GM18861 (cell line): ENCODE results near the gene B4GALNT4.
"Not testable (repeated sequence)": the region's sequence is repeated elsewhere in the genome, so short reads cannot be mapped to it uniquely, and the experiment has no call there.

Source experiments
- ATAC-seq: cut with Tn5 transposase; IDR thresholded peaks from one replicate; pipeline ENCODE4 v1.9.1; 2021; ENCODE audit not compliant: unreplicated experiment

Gene B4GALNT4

DNA sequence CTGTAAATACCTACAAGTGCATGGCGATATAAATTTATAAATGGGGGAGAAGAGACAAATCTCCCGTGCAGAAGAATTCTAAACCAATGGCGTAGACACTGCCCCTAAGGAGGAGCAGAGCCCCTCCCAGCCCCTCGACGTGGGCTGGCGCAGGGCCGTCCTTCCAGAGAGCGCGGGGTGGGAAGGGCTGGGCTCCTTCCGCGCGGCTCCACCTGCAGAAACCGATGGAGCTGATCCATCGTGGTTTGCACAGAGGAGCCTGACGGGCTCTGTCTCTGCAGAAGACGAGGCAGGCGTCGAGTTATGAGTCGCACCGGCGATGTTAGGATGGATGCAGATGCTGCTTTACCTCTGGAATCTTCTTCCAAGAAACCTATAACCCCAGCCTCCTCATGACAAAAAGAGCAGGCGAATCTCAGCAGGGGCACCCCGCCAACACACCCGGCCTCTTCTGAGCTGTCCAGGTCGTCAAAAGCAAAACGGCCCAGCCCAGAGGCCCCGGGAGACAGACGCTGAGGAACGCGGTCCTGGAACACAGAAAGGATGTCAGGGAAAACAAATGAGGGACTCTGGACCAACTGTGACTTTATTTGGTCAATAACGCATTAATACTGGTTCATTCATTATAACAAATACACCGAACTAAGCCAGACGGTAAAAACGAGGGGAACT lies 11.0 kb upstream of the B4GALNT4 start:
- no peak for ATAC-seq

DNA sequence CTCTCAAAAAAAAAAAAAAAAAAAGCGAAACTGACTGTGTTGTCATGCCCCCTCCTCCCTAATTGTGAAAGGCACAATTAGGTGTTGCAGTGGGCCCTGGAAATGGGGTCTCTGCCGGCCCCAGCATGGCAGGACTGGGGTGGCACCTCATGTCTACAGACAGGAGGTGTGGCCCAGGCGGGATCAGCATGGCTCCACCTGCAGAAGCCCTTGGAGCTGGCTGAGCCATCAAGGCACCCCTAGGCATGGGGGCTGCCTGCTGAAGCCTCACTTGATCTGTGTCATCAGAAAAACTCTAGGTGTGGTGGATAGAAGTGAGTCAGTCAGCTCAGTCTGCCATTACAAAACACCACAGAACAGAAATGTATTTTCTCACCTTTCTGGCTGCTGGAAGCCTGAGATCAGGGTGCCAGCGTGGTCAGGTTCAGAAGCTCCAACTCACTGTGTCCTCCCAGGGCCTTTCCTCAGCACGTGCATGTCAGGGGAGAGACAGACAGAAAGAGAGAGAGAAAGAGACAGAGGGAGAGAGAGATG lies 10.1 kb upstream of the B4GALNT4 start:
- no peak for ATAC-seq

DNA sequence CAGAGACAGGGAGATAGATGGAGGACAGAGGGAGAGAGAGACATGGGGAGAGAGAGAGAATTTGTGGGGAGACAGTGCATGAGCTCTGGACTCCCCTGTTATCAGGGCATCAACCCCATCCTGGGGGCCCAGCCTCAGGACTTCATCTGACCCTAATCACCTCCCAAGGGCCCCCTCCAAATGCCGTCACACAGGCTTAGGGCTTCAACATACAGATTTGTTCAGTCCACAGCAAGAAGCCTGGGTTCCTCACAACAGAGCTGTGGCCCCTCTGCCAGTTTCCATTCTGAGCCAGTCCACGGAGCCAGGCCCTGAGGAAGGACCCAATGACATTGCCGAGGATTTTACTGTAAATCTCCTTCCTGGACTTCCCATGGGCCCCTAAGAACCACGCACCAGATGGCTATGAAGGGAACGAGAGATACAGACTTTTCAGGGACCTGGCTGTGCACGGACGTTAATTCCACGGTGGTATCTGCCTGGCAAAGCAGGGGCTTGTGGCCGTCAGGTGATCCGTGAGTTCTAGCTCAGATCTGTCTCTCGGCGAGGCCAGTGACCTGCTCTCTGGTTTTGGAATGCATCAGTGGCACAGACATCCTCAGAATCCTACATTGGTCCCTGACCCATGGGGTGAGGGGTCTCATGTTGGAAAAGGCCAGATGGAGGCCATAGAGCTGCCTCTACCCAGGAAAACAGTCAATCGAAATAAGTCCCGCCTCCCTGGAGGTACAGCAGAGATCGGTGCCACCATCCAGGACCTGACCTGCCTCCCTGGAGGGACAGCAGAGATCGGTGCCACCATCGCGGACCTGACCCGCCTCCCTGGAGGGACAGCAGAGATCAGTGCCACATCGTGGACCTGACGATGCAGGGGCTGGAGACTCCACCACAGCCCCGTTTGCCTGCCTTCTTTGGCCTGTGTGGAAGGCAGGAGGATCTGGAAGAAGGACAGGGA lies 8.7 kb upstream of the B4GALNT4 start:
- no peak for ATAC-seq

DNA sequence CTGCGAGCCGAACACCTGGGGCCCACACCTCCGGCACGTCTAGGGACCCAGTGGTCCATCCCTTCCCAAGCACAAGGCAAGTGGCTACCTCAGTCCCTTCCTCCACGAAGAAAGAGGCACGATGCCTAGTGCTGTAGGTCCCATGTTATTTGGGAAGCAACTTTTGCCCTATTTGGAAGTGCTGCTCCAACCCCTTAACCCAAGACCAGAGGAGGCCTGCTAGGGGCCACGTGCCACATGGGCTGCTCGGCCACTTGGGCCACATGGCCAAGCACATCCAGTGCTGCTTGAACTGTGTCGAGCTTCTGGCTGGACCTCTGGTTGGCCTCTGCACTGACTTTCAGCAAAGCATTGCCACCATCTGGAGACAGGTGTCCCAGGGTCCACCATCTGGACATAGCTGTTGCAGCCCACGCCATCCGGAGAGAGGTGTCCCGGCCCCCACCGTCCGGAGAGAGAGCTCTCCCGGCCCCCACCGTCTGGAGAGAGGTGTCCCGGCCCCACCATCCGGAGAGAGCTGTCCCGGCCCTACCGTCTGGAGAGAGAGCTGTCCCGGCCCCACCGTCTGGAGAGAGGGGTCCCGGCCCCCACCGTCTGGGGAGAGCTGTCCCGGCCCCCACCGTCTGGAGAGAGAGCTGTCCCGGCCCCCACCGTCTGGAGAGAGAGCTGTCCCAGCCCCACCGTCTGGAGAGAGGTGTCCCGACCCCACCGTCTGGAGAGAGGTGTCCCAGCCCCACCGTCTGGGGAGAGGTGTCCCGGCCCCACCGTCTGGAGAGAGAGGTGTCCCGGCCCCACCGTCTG lies 6.5 kb upstream of the B4GALNT4 start:
- ATAC-seq, result no peak

DNA sequence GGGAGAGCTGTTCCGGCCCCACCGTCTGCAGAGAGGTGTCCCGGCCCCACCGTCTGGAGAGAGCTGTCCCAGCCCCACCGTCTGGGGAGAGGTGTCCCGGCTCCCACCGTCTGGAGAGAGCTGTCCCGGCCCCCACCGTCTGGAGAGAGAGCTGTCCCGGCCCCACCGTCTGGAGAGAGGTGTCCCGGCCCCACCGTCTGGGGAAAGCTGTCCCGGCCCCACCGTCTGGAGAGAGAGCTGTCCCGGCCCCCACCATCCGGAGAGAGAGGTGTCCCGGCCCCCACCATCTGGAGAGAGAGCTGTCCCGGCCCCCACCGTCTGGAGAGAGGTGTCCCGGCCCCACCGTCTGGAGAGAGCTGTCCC lies 5.9 kb upstream of the B4GALNT4 start:
- not testable (repeated sequence) for ATAC-seq

DNA sequence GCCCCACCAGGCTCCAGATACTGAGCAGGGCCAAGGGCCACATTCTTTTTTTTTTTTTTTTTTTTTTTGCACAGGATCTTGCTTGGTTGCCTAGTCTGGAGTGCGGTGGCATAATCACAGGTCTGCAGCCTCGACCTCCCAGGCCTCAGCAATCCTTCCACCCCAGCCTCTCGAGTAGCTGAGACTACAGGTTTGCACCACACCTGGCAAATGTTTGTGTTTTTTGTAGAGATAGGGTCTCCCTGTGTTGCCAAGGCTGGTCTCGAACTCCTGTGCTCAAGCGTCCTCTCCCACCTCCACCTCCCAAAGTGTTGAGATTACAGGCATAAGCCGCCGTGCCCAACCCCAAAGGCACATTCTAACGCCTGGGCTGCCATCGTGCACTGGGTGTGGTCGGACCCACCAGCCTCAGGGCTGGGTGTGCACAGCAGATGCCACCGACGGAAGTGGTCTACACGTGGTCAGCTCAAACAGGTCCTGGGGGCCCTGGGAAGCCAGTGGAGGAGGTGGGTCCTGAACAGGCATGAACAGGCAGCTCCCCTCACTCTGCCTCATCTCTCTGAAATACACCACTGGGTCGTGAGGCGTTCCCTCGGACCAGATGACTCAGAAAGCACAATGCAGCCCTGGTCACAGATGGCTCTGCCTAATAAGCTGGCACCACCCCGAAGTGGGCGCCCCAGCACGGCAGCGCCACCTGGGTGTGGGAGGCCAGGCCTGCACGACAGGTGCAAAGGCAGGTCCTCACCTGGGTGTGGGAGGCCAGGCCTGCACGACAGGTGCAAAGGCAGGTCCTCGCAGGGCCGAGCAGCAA lies 5.1 kb upstream of the B4GALNT4 start:
- no peak for ATAC-seq

DNA sequence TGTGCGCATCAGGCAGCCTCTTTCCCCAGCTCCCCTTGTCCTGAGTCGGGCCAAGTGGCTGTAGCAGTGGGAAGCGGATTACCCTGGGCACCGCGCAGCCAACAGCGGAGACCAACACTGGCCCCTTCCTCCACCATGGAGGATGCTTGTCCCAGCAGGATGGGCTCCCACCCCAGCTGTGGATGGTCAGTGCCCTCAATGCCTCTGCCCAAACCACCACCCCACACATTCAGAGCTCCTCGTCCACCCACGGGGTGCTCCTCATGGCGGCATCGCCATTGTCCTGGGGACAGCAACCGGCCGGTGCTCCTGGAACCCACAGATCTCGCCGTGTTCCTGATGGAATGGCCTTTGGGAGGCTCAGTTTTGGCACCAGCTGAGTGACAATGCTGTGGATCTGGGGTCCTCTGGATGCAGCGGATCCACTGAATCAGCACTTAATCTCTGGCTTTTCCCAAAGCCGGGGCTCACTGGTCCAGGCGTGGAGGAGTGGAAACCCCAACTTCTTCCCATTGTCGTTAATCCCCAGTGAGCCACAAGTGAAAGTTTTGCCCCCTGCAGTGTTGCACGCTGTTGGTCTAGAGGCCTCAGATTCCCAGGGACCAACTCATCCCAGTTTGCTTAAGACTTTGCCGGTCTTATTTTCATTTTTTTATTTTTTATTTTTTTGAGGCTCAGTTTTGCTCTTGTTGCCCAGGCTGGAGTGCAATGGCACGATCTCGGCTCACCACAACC lies 4.1 kb upstream of the B4GALNT4 start:
- ATAC-seq, result no peak

DNA sequence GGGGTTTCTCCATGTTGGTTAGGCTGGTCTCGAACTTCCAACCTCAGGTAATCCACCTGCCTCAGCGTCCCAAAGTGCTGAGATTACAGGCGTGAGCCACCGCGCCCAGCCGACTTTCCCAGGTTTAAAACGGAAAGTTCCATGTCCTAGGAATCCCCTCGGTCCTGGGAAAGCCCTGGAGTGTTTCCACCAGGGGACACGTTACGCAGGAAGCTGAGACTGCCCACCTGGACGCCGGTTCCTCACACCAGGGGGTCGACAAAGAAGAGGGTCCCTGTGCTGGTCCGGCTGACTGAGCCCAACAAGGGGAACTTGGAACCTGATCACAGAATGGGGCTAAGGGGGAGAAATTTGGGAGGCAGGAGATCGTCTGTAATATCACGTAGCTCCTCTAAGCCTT lies 3.5 kb upstream of the B4GALNT4 start:
- no peak for ATAC-seq

DNA sequence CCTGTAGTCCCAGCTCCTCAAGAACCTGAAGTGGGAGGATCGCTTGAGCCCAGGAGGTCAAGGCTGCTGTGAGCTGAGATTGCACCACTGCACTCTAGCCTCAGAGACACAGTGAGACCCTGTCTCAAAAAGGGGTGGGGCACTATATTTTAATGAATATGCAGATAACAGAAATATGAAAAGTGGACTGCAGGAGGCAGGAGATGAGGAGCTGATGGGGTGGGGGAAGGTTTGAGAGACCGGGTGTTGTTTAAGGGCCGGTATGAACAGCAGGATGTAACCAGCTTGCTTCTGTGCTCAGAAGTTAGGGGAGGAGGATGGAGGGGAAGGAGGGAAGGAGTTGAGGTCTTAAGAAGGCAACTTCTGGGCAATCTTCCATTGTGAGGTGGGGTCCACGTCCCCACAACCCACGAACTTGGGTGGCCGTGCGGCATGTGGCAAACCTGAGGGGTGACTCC lies 1.3 kb upstream of the B4GALNT4 start:
- ATAC-seq, result no peak

DNA sequence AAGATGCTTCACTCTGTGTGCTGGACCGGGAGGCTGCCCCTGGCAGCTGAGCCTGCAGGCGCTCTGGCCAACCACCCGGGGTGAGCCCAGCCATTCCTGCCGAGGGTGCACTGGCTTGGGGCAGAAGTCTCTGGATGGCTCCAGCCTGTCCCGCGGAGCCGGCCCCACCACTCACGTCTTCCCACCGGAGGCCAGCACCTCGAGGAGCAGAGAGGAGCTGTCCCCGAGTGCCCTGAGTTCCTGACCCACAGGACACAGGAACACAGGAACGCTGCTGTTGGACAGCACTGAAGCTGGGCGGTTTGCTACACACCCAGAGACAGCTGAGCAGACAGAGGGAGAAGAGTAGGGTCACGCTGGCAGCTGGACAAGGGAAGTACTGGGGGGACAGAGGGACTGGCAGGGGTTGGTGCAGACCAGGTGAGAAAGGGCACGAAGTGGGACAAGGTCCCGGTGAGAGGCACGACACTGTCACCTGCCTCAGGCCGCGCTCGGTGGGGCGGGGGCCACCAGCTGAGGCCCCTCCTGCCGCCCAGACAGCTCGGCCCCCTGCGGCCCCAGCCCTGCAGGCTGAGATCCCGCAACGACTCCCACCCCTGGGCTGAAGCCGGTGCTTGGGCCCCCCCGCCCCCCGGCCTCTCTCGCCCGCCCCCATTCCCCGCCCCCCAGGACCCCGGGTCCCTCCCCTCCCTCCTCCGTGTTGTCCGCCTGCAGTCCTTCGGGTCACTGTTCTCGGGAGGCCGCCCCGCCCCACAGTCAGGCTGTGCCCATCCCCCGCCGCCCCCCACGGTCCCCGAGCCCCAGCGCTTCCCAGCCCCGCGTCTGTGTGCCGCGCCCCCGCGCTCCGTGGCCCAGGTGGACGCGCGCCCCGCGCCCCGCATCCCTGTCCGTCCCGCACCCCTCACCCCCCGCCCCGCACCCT lies 624 bp upstream of the B4GALNT4 start:
- no peak for ATAC-seq

DNA sequence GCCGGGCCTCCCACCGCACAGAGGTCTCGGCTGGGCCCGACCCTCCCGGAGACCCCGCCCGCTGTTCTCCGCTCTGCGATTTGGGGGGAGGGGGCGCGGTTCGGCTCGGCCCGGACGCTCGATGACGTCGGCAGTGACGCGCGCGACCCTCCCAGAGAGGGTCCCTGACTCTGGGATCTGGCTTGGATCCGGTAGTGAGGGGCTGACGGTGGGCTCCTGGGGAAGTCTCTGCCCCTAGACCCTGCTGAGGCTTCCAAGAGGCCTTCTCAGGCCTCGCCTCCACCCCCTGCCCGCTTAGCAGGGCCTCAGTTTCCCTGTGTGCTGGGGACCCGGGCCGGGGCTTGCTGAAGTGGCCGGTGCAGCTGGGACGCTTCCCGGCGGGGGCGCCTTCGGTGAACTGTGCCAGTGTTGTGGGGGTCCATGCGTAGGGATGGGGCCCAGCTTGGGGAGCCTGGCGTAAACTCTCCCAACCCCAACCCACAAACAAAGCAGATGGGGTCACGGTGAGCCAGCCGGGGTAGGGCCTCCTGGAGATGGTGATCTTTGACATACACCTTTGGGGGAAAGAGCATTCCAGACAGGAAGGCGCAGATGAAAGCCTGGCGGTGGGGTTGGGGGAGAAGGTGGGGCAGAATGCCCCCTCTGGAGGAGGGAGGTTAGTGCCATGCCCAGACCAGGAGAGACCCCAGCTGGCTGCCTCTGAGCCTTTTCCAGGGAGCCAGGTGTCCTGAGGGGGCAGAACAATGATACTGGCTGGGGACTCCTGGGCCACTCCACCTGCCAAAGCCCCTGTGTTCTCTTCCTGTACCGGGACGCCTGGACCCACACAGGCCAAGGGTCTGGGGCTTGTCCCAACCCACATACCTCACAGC lies 1.0 kb downstream of the B4GALNT4 start:
- ATAC-seq, result no peak

DNA sequence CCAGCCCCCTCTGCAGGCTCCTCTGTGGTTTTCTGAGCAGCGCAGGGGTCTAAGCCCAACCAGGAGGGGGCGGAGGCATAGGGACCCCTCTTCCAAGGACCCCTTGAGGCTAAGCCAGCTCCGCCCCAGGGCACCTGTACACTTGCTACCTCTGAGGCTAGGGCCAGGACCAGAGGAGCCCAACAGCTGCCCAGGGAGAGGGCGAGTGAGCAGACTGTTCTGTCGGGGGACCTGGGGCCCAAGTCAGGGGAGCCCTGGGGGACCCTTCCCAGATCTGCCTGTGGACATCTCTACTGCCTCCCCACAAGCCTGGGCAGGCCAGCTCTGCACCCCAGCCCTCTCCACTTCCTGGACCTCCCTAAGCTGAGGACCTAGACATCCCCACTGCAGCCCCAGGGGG lies 1.8 kb downstream of the B4GALNT4 start:
- no peak for ATAC-seq

DNA sequence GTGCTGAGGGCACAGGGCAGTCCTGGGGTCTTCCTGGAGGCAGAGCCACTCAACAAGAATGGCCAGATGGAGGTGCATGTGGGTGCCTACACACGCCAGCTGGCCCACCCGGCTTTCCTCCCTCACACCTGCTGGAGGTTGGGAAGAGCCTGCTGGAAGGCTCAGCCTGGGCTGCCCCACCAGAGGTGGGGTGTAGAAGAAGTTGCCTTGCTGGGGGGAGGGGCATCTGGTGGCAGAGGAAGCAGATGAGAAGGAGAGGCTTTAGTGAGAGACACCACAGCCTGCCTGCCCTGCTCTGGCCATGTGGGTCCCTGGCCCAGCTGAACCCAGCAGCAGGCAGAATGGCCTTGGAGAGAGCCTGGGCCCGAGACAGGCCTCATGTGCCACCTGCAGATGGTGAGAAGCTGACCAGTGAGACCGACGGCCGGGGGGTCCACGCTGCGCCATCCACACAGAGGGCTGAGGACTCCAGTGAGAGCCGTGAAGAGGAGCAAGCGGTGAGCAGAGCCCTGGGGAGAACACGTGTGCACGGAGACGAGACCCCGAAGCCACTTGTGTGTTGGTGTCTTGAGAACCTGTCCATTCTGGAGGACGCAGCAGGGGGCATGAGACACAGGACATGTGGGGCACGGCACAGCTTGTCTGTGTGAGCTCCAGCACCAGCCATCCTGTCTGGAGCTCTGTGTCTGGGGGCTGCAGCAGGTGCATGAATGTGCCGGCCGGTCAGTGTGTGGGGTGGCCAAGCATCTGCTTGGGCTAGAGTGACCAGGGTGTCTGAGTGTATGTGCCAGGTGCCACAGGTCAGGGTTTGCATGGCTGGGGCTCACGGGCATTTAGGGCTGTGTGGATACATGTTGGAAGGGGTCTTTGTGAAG lies 2.7 kb downstream of the B4GALNT4 start:
- ATAC-seq, result no peak

DNA sequence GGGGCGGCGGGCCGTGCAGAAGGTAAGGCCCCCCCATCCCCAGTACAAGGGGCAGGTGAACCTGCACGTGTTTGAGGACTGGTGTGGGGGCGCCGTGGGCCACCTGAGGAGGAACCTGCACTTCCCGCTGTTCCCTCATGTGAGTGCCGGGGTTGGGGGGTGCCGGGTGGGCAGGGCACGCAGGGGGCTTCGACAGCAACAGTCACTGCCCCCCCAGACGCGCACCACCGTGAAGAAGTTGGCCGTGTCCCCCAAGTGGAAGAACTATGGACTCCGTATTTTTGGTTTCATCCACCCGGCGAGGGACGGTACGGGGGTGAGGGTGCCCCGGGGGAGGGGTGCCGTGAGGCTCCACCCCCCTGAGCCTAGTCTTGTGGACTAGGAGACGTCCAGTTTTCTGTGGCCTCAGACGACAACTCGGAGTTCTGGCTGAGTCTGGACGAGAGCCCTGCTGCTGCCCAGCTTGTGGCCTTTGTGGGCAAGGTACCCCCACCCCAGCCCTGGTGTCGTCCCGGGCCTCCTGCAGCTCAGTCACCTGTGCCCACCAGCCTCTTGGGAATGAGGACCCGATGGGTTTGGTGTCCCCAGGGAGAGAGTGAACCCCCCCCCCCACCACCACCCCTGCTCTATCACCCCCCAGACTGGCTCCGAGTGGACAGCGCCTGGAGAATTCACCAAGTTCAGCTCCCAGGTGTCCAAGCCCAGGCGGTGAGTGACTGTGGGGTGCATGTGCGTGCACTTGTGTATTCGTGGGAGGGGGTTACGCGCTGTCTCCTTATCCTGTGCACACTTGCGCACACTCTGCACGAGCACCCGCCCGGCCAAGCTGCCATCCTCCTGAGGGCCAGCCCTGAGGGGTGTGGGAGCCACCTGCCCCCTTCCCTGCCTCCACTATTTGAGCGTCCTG lies 3.8 kb downstream of the B4GALNT4 start:
- no peak for ATAC-seq

DNA sequence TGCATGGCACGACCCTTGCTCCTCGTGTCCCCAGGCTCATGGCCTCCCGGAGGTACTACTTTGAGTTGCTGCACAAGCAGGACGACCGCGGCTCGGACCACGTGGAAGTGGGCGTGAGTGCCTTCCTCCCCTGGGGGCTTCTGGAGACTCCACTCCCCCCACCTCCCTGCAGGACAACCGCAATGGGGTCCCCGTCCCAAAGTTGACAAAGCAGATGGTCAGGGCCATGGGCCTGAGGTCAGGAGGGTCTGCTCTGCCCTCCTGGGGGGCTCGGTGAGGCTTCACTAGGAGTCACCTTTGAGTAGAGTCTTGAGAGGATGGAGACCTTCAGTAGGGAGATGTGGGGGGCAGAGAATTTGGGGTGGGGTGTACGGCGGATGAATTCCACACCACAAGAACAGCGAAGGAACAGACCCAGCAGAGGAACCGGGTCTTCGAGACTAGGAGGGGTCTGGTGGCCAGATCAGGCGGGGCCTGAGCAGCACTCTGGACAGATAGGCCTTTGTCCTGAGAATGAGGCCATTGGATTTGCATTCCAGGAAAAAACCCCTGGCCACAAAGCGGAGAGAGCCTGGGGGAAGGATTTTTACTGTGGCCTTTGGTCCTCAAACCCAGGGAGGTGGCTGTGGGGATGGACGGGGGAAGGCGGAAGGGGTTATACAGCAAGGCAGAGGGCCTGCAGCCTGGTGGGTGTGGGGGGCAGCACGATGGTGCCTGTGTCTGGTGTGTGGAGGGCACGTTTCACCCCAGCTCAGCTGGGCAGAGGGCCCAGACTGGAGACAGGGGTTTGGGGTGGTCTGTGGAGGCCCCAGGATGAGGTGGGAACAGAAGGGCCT lies 4.6 kb downstream of the B4GALNT4 start:
- no peak for ATAC-seq
